ENCODE results near the gene MCC.

MCC gene

DNA sequence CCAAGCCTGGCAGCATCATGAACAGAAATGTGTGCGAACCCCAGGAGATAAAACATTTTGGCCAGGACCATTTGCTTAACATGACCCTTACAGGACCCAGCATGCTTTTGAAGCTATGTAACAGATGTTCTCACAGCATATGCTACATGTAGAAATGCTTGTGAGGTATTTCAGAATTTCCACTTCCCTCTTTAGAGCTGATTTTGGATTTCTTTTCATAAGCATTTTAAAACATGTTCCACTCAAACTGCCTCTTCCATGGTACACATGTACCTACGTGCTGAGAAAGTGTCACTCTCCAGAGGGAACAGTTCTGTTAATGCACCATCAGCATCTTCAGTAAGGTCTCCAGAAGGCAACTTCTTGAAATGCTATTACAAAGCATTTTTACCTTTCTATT is 37.8 kb downstream of the MCC start:
- H3K4me1 Mint-ChIP-seq, result no peaks in the 10 kb centered on the region
- peaks cover 2% of the 10 kb centered on the region for H3K27me3 Mint-ChIP-seq (ENCODE audit: low read depth, poor library complexity)
- no peak for DNase-seq
- no peaks in the 10 kb centered on the region for H3K36me3 Mint-ChIP-seq (ENCODE audit: low read depth)
- TF ChIP-seq, protein P1, sequence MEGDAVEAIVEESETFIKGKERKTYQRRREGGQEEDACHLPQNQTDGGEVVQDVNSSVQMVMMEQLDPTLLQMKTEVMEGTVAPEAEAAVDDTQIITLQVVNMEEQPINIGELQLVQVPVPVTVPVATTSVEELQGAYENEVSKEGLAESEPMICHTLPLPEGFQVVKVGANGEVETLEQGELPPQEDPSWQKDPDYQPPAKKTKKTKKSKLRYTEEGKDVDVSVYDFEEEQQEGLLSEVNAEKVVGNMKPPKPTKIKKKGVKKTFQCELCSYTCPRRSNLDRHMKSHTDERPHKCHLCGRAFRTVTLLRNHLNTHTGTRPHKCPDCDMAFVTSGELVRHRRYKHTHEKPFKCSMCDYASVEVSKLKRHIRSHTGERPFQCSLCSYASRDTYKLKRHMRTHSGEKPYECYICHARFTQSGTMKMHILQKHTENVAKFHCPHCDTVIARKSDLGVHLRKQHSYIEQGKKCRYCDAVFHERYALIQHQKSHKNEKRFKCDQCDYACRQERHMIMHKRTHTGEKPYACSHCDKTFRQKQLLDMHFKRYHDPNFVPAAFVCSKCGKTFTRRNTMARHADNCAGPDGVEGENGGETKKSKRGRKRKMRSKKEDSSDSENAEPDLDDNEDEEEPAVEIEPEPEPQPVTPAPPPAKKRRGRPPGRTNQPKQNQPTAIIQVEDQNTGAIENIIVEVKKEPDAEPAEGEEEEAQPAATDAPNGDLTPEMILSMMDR (IDR thresholded peaks at IDR 0.05), result no peak
- H3K4me3 Mint-ChIP-seq, result no peak overlapping the region
- H3K9me3 Mint-ChIP-seq, result peaks cover 4% of the 10 kb centered on the region
- no peak overlapping the region for H3K27ac Mint-ChIP-seq

GRCh38 chr5:113448252-113448651 is 40.0 kb downstream of the MCC start:
- no peaks in the 10 kb centered on the region for H3K4me1 Mint-ChIP-seq
- no peak overlapping the region for H3K4me3 Mint-ChIP-seq
- H3K27me3 Mint-ChIP-seq (ENCODE audit: low read depth, poor library complexity), result peaks cover 3% of the 10 kb centered on the region
- peaks cover 25% of the 10 kb centered on the region for H3K9me3 Mint-ChIP-seq
- H3K36me3 Mint-ChIP-seq (ENCODE audit: low read depth), result no peaks in the 10 kb centered on the region
- H3K27ac Mint-ChIP-seq, result no peak overlapping the region
- no peak for DNase-seq
- TF ChIP-seq, protein P1 (IDR thresholded peaks at IDR 0.05), result no peak

DNA sequence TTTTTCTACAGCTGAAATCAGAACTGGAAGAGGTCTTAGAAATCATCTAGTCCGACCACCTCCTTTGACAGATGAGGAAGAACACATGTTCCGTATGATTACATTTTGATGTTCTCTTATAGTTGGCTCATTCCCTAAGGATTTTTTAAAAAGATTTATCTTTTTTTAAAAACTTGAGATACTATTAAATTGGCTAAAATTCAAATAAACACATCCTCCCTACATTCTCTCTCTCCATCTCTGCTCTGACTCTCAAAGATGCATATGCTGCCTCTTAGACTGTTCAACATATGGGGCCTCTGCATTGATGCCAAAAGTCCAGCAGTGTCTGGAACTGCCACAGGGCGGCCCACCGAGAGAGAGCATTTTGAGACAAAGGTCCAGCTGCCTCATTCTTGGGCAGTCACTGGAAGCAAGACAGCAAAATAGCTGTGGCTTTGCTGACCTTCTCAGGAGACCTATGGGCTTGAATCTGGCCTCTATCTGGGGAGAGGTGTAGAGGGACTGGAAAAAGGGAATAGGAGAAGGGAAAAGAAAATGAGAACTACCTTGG is 40.7 kb downstream of the MCC start:
- H3K27ac Mint-ChIP-seq, result no peak overlapping the region
- DNase-seq, result no peak
- no peaks in the 10 kb centered on the region for H3K36me3 Mint-ChIP-seq (ENCODE audit: low read depth)
- no peak overlapping the region for H3K4me3 Mint-ChIP-seq
- peaks cover 6% of the 10 kb centered on the region for H3K27me3 Mint-ChIP-seq (ENCODE audit: low read depth, poor library complexity)
- TF ChIP-seq, protein P1 (IDR thresholded peaks at IDR 0.05), result peak; percentile 11
- H3K9me3 Mint-ChIP-seq, result peaks cover 32% of the 10 kb centered on the region
- H3K4me1 Mint-ChIP-seq, result no peaks in the 10 kb centered on the region

GRCh38 chr5:113446358-113446927 is 41.8 kb downstream of the MCC start:
- no peak overlapping the region for H3K27ac Mint-ChIP-seq
- TF ChIP-seq, protein P1 (IDR thresholded peaks at IDR 0.05), result no peak
- no peak overlapping the region for H3K4me3 Mint-ChIP-seq
- no peaks in the 10 kb centered on the region for H3K4me1 Mint-ChIP-seq
- H3K27me3 Mint-ChIP-seq (ENCODE audit: low read depth, poor library complexity), result peaks cover 7% of the 10 kb centered on the region
- no peaks in the 10 kb centered on the region for H3K36me3 Mint-ChIP-seq (ENCODE audit: low read depth)
- DNase-seq, result no peak
- H3K9me3 Mint-ChIP-seq, result peaks cover 34% of the 10 kb centered on the region

DNA sequence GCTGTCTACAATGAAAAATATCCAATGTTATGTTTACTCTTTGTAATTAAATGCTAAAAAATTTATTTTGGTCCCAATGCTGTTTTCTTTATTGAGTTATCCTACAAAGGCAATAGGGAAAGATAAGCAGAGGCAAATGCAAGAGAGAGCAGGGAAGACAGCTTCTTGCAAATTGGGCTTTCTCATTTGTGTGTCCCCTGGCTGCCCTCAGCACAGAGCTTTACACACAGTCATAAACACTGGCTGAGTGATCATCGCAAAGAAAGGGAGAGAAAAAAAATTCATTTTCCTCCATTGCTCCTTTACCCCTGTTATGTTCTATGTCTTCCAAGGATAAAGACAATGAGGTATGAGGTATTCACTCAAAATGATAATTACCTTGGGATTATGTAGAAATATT is 51.1 kb downstream of the MCC start:
- Mint-ChIP-seq H3K9me3 (no peaks in the 10 kb centered on the region), H3K27me3 (ENCODE audit: low read depth, poor library complexity) (peaks cover 24% of the 10 kb centered on the region), H3K4me1 (peaks cover 10% of the 10 kb centered on the region), H3K36me3 (ENCODE audit: low read depth) (no peaks in the 10 kb centered on the region), H3K4me3 (no peak overlapping the region), H3K27ac (no peak overlapping the region)
- TF ChIP-seq, protein P1 (IDR thresholded peaks at IDR 0.05), result no peak
- no peak for DNase-seq

DNA sequence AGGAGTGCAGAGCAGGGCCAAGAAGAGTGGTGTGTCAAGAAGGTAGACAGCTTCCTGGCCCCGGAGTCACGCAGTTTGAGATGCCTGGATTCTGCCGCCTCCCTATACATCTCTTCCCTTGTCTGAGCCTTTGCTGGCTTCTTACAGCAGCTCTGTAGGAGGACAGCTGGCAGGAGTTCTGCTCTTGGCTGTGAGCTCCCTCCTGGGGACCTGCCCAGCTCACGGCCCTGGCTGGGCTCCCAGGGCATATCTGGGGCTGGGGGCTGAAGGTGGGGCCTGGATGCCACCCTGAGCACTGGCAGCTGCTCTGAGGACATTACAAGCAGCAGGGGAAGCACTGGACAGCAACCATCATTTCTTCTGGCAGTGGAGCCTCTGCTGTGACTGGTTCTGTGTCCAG is 52.7 kb downstream of the MCC start:
- no peak for DNase-seq
- H3K9me3 Mint-ChIP-seq, result no peaks in the 10 kb centered on the region
- no peak overlapping the region for H3K27ac Mint-ChIP-seq
- no peak overlapping the region for H3K4me3 Mint-ChIP-seq
- peaks cover 21% of the 10 kb centered on the region for H3K27me3 Mint-ChIP-seq (ENCODE audit: low read depth, poor library complexity)
- H3K36me3 Mint-ChIP-seq (ENCODE audit: low read depth), result no peaks in the 10 kb centered on the region
- peaks cover 10% of the 10 kb centered on the region for H3K4me1 Mint-ChIP-seq
- TF ChIP-seq, protein P1 (IDR thresholded peaks at IDR 0.05), result no peak
